GM12878 (cell line): ENCODE results near the gene PRKCE. TPM values are rescaled to one million over a fixed set of nuclear protein-coding genes. Genes with fewer than 3 reads are reported as not detected.
A peak's percentile ranks its signal among the peaks of the same experiment; 100 is the strongest.

ENCODE experiments used
- BMI1 ChIP-seq: fragments of 450-650 bp; IDR thresholded peaks from 2 replicates; pipeline ENCODE4 v1.6.1; 2016; ENCODE audit warnings: mild to moderate bottlenecking, moderate library complexity, borderline replicate concordance
- CBFB ChIP-seq: IDR thresholded peaks from 2 replicates; pipeline ENCODE4 v1.6.1; 2016; ENCODE audit warnings: antibody characterized with exemption, low read depth
- CEBPZ ChIP-seq: fragments of 150-350 bp; IDR thresholded peaks from 2 replicates; pipeline ENCODE4 v1.6.1; 2016; ENCODE audit warnings: low read depth, low read length
- EED ChIP-seq: sonication (generic); IDR thresholded peaks from 2 replicates; pipeline ENCODE4 v1.6.1; 2016; ENCODE audit warnings: antibody characterized with exemption, low read depth
- ESRRA ChIP-seq: IDR thresholded peaks from 2 replicates; pipeline ENCODE4 v1.6.1; 2012; ENCODE audit warnings: mild to moderate bottlenecking, low read length, improper control_type of control experiment
- FOXK2 ChIP-seq: fragments of 450-650 bp; IDR thresholded peaks from 2 replicates; pipeline ENCODE4 v1.6.1; 2017; ENCODE audit warnings: mild to moderate bottlenecking, moderate library complexity
- GATAD2B ChIP-seq: fragments of 450-650 bp; conservative IDR thresholded peaks from 2 replicates; pipeline ENCODE4 v1.6.1; 2017; ENCODE audit warnings: low read depth, mild to moderate bottlenecking, moderate library complexity
- HCFC1 ChIP-seq: fragments of 150-350 bp; IDR thresholded peaks from 2 replicates; pipeline ENCODE4 v1.6.1; 2014; ENCODE audit warnings: low read length
- HDAC6 ChIP-seq: fragments of 200-600 bp; sonication (generic); IDR thresholded peaks from one replicate; pipeline ENCODE4 v1.8.0; 2017; ENCODE audit warnings: antibody characterized with exemption; ENCODE audit not compliant: unreplicated experiment
- IRF3 ChIP-seq: fragments of 450-650 bp; IDR thresholded peaks from 2 replicates; pipeline ENCODE4 v1.6.1; 2014; ENCODE audit warnings: mild to moderate bottlenecking
- MTA3 ChIP-seq: IDR thresholded peaks from 2 replicates; pipeline ENCODE4 v1.6.1; 2012; ENCODE audit warnings: low read length, inconsistent platforms, borderline replicate concordance
- NFYA ChIP-seq: IDR thresholded peaks from 2 replicates; pipeline ENCODE4 v1.6.1; 2011; ENCODE audit warnings: low read depth, mild to moderate bottlenecking, low read length, improper control_type of control experiment, borderline replicate concordance
- NFYB ChIP-seq: IDR thresholded peaks from 2 replicates; pipeline ENCODE4 v1.6.1; 2011; ENCODE audit warnings: low read depth, mild to moderate bottlenecking, low read length, improper control_type of control experiment, moderate library complexity; ENCODE audit not compliant: insufficient read depth
- RB1 ChIP-seq: fragments of 450-650 bp; formaldehyde crosslinking; IDR thresholded peaks from 2 replicates; pipeline ENCODE4 v1.6.1; 2017; ENCODE audit warnings: mild to moderate bottlenecking, borderline replicate concordance
- YBX1 ChIP-seq: fragments of 450-650 bp; IDR thresholded peaks from 2 replicates; pipeline ENCODE4 v1.6.1; 2016; ENCODE audit warnings: antibody characterized with exemption
- ZNF384 ChIP-seq: IDR thresholded peaks from 2 replicates; pipeline ENCODE4 v1.6.1; 2012; ENCODE audit warnings: low read depth, mild to moderate bottlenecking, low read length, improper control_type of control experiment, borderline replicate concordance
- polyA plus RNA-seq, 11 experiments: library from polyadenylated mRNA; depleted of rRNA in 4 of 11; unstranded in 6 of 11; stranded (reverse) in 5 of 11; fragments of >200 nt; fragmentation: Nextera tagmentation in 4 of 11; fragmentation: Illumina TruSeq in 1 of 11; extraction: Ambion mirVana in 4 of 11; extraction: Trizol in 1 of 11; gene quantifications; 1 replicate in 1 of 11; 2 replicates in 10 of 11; pipeline versions ENCODE4 v1.2.1 to v1.2.3, GENCODE V29; 2011 to 2016; ENCODE audit warnings: inconsistent platforms in 2 of 11, missing spikeins in 2 of 11, low read depth in 1 of 11
- total RNA-seq, 4 experiments: library from RNA; depleted of rRNA in 3 of 4; stranded (reverse); fragments of >200 nt in 3 of 4; fragmentation: Illumina TruSeq in 1 of 4; extraction: Trizol in 1 of 4; gene quantifications; 2 replicates each; pipeline versions ENCODE4 v1.2.1 to v1.2.3, GENCODE V29; 2013 to 2021
- TF ChIP-seq, protein P1 (sequence below): IDR thresholded peaks from 2 replicates; pipeline ENCODE4 v1.6.1; 2012; ENCODE audit warnings: improper control_type of control experiment, low read depth, low read length; ENCODE audit not compliant: insufficient replicate concordance
- TF ChIP-seq, protein P2 (sequence below): fragments of 450-650 bp; IDR thresholded peaks from 2 replicates; pipeline ENCODE4 v1.6.1; 2016; ENCODE audit warnings: mild to moderate bottlenecking

Gene PRKCE
- total and polyA plus RNA-seq, 10 of the 15 experiments (the other 5 are each of a cell fraction or from before 2014, with no cell fraction given) = 2.6 to 28.2 (median 11.3) TPM

GRCh38 chr2:45935791-45936622 is 284.5 kb downstream of the PRKCE start (continued):
- TF ChIP-seq CEBPZ (no peak), NFYB (no peak), HCFC1 (no peak), MTA3 (no peak), FOXK2 (no peak), NFYA (no peak), HDAC6 (no peak), IRF3 (no peak), ZNF384 (no peak), ESRRA (no peak), CBFB (peak; percentile 29; the same call in 1 of the 2 replicates), GATAD2B (no peak), YBX1 (no peak), EED (peak; percentile 74; the same call in 1 of the 2 replicates), BMI1 (no peak), RB1 (no peak)
- TF ChIP-seq, protein P1, sequence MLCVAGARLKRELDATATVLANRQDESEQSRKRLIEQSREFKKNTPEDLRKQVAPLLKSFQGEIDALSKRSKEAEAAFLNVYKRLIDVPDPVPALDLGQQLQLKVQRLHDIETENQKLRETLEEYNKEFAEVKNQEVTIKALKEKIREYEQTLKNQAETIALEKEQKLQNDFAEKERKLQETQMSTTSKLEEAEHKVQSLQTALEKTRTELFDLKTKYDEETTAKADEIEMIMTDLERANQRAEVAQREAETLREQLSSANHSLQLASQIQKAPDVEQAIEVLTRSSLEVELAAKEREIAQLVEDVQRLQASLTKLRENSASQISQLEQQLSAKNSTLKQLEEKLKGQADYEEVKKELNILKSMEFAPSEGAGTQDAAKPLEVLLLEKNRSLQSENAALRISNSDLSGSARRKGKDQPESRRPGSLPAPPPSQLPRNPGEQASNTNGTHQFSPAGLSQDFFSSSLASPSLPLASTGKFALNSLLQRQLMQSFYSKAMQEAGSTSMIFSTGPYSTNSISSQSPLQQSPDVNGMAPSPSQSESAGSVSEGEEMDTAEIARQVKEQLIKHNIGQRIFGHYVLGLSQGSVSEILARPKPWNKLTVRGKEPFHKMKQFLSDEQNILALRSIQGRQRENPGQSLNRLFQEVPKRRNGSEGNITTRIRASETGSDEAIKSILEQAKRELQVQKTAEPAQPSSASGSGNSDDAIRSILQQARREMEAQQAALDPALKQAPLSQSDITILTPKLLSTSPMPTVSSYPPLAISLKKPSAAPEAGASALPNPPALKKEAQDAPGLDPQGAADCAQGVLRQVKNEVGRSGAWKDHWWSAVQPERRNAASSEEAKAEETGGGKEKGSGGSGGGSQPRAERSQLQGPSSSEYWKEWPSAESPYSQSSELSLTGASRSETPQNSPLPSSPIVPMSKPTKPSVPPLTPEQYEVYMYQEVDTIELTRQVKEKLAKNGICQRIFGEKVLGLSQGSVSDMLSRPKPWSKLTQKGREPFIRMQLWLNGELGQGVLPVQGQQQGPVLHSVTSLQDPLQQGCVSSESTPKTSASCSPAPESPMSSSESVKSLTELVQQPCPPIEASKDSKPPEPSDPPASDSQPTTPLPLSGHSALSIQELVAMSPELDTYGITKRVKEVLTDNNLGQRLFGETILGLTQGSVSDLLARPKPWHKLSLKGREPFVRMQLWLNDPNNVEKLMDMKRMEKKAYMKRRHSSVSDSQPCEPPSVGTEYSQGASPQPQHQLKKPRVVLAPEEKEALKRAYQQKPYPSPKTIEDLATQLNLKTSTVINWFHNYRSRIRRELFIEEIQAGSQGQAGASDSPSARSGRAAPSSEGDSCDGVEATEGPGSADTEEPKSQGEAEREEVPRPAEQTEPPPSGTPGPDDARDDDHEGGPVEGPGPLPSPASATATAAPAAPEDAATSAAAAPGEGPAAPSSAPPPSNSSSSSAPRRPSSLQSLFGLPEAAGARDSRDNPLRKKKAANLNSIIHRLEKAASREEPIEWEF = no peak
- TF ChIP-seq, protein P2, sequence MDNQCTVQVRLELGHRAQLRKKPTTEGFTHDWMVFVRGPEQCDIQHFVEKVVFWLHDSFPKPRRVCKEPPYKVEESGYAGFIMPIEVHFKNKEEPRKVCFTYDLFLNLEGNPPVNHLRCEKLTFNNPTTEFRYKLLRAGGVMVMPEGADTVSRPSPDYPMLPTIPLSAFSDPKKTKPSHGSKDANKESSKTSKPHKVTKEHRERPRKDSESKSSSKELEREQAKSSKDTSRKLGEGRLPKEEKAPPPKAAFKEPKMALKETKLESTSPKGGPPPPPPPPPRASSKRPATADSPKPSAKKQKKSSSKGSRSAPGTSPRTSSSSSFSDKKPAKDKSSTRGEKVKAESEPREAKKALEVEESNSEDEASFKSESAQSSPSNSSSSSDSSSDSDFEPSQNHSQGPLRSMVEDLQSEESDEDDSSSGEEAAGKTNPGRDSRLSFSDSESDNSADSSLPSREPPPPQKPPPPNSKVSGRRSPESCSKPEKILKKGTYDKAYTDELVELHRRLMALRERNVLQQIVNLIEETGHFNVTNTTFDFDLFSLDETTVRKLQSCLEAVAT = peak; percentile 66; the same call in 1 of the 2 replicates
